ENCODE data around the gene LDB1. TPM values are rescaled to one million over a fixed set of nuclear protein-coding genes. Genes with fewer than 3 reads are reported as not detected.

LDB1 gene
- total RNA-seq, 1 donor from 2014 or later, result 122 TPM

- Mint-ChIP-seq H3K9me3 (no peaks in the 10 kb centered on the region), H3K27me3 (ENCODE audit: low read depth) (no peaks in the 10 kb centered on the region), H3K36me3 (ENCODE audit: low read depth) (no peaks in the 10 kb centered on the region), H3K4me1 (peaks cover 81% of the 10 kb centered on the region), H3K27ac (ENCODE audit: unreplicated experiment) (peak overlapping the region; percentile 99), H3K4me3 (peak overlapping the region; percentile 94)
- TF ChIP-seq, protein P1, sequence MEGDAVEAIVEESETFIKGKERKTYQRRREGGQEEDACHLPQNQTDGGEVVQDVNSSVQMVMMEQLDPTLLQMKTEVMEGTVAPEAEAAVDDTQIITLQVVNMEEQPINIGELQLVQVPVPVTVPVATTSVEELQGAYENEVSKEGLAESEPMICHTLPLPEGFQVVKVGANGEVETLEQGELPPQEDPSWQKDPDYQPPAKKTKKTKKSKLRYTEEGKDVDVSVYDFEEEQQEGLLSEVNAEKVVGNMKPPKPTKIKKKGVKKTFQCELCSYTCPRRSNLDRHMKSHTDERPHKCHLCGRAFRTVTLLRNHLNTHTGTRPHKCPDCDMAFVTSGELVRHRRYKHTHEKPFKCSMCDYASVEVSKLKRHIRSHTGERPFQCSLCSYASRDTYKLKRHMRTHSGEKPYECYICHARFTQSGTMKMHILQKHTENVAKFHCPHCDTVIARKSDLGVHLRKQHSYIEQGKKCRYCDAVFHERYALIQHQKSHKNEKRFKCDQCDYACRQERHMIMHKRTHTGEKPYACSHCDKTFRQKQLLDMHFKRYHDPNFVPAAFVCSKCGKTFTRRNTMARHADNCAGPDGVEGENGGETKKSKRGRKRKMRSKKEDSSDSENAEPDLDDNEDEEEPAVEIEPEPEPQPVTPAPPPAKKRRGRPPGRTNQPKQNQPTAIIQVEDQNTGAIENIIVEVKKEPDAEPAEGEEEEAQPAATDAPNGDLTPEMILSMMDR (conservative IDR thresholded peaks at IDR 0.05), result peak; percentile 34
- DNase-seq (ENCODE audit: low read depth, low spot score), result peak; percentile 44
These were observed 2.6 kb downstream of the LDB1 start for GRCh38 chr10:102117391-102118159.

- H3K36me3 Mint-ChIP-seq (ENCODE audit: low read depth), result no peaks in the 10 kb centered on the region
- H3K4me1 Mint-ChIP-seq, result peaks cover 77% of the 10 kb centered on the region
- H3K27ac Mint-ChIP-seq (ENCODE audit: unreplicated experiment), result peak overlapping the region; percentile 82
- TF ChIP-seq, protein P1 (conservative IDR thresholded peaks at IDR 0.05), result no peak
- peak overlapping the region; percentile 94 for H3K4me3 Mint-ChIP-seq
- no peak for DNase-seq (ENCODE audit: low read depth, low spot score)
- no peaks in the 10 kb centered on the region for H3K27me3 Mint-ChIP-seq (ENCODE audit: low read depth)
- no peaks in the 10 kb centered on the region for H3K9me3 Mint-ChIP-seq
These were observed 3.5 kb downstream of the LDB1 start for GRCh38 chr10:102116656-102117055.

DNA sequence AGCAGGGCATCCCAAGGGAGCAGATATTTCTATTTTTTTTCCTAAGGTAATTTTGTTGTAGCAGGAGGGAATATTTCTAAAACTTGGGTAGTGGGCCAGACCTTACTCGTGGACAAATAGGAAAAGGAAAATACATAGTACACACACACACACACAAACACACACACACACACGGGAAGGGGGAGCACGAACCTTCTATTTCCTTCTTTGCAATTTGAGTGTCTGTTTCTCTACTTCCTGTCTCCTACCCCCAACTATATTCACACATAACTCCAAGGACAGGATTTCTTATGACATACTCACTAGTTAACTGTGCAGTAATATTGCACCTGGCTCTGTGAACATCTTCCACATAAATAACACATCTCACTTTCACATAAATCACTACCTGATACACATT is 4.4 kb downstream of the LDB1 start:
- Mint-ChIP-seq H3K27ac (ENCODE audit: unreplicated experiment) (peak overlapping the region; percentile 9), H3K4me3 (peak overlapping the region; percentile 91), H3K27me3 (ENCODE audit: low read depth) (no peaks in the 10 kb centered on the region), H3K9me3 (no peaks in the 10 kb centered on the region), H3K36me3 (ENCODE audit: low read depth) (no peaks in the 10 kb centered on the region), H3K4me1 (peaks cover 70% of the 10 kb centered on the region)
- no peak for DNase-seq (ENCODE audit: low read depth, low spot score)
- TF ChIP-seq, protein P1 (conservative IDR thresholded peaks at IDR 0.05), result no peak

DNA sequence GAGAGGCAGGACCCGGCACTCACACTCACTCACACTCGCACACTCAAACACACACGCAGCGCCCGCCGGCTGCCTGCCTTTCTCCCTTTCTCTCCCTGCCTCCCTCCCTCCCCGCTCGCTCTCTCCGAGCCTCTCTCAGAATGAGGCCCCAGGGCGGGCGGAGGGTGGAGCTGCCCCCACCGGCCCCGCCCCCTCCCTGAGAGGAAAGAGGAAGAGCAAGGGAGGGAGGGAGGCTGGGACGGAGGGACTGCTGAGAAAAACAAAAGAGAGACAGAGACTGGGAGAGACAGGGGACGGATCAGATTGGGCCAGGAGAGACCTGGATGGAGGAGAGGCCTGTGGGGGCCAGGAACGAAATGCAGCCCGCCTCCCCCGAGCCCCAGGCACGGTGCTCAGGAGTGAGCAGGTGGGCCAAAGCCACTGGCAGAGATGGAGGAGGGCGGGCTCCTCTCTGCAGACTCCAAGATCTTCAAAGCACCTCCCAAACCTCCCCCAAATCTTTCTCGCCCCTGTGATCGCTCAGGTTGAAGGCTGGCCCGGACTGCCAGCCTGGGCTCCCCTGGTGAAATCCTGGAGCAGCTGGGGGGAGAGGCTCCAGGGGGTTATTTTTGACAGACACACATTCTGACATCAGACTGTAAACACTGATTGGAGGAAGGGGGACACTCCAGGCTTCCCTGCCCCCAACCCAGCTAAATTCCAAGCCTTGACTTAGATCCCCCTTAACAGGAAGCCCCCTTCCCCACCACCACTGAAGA is 5.1 kb downstream of the LDB1 start:
- H3K27me3 Mint-ChIP-seq (ENCODE audit: low read depth), result no peaks in the 10 kb centered on the region
- peaks cover 73% of the 10 kb centered on the region for H3K4me1 Mint-ChIP-seq
- peak overlapping the region; percentile 96 for H3K27ac Mint-ChIP-seq (ENCODE audit: unreplicated experiment)
- H3K36me3 Mint-ChIP-seq (ENCODE audit: low read depth), result peaks cover 3% of the 10 kb centered on the region
- peak overlapping the region; percentile 91 for H3K4me3 Mint-ChIP-seq
- peak; percentile 79 for DNase-seq (ENCODE audit: low read depth, low spot score)
- H3K9me3 Mint-ChIP-seq, result no peaks in the 10 kb centered on the region
- TF ChIP-seq, protein P1 (conservative IDR thresholded peaks at IDR 0.05), result no peak

- H3K4me1 Mint-ChIP-seq, result peaks cover 71% of the 10 kb centered on the region
- TF ChIP-seq, protein P1 (conservative IDR thresholded peaks at IDR 0.05), result no peak
- H3K9me3 Mint-ChIP-seq, result no peaks in the 10 kb centered on the region
- H3K36me3 Mint-ChIP-seq (ENCODE audit: low read depth), result peaks cover 11% of the 10 kb centered on the region
- H3K27ac Mint-ChIP-seq (ENCODE audit: unreplicated experiment), result peak overlapping the region; percentile 96
- peak overlapping the region; percentile 93 for H3K4me3 Mint-ChIP-seq
- no peaks in the 10 kb centered on the region for H3K27me3 Mint-ChIP-seq (ENCODE audit: low read depth)
- no peak for DNase-seq (ENCODE audit: low read depth, low spot score)
These were observed 6.0 kb downstream of the LDB1 start for GRCh38 chr10:102113956-102114857.

All from neural crest cell (in vitro differentiated cells).